NCI-H2081 treated with DMSO at 0.1 percent for 48 hours (cell line): Measurements from ENCODE around the gene NEDD4L.
"Not testable (repeated sequence)": the region's sequence is repeated elsewhere in the genome, so short reads cannot be mapped to it uniquely, and the experiment has no call there.

Experiments used
- DNase-seq: peaks from one replicate; lab custom pipeline; 2025; lab: John Stamatoyannopoulos, UW

Gene NEDD4L

GRCh38 chr18:58043491-58044369 lies at the start of gene NEDD4L:
Gene NEDD4L (plus strand): TSS chr18:58044226. CDS start chr18:58044661, 435 bp downstream.
- no peak for DNase-seq

DNA sequence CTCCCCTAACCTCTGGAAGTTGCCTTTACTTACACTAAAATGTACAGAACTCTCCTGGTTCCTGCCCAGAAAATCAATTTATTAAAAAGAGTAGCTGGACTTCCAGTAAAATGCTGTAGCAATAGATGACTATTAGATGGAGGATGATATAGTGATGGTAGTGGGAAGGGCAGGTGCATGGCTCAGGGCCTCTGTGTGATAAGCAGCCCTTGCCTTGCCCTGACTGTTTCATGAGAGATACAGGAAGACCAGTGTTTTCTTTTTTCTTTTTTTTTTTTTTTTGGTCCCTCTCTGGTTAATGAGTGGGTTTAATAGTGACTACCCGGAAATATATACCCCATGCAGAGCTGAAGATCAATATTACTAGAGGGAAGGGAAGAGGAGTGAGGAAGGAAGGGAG lies 48.7 kb upstream of the NEDD4L start:
- no peak for DNase-seq

GRCh38 chr18:57996894-57997293 lies 47.1 kb upstream of the NEDD4L start:
- not testable (repeated sequence) for DNase-seq

GRCh38 chr18:57997820-57998219 lies 46.2 kb upstream of the NEDD4L start:
- no peak for DNase-seq

DNA sequence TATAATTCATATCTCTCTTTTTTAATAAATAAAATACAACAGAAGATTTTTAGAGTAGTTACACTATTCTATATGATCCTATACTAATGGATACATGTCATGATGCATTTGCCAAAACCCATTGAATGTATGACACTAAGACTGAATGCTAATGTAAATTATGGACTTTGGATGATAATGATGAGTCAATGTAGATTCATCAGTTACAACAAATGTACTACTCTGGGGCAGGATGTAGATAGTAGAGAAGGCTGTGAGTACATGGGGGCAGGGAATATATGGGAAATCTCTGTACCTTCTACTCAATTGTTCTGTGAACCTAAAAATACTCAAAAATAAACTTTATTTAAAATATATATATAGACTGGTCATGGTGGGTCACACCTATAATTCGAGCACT lies 45.6 kb upstream of the NEDD4L start:
- DNase-seq = no peak

GRCh38 chr18:58004317-58004716 lies 39.7 kb upstream of the NEDD4L start:
- DNase-seq = no peak

GRCh38 chr18:58005011-58005410 lies 39.0 kb upstream of the NEDD4L start:
- DNase-seq = no peak

GRCh38 chr18:58005885-58006523 lies 38.0 kb upstream of the NEDD4L start:
- DNase-seq = no peak

GRCh38 chr18:58009166-58009565 lies 34.9 kb upstream of the NEDD4L start:
- no peak for DNase-seq

GRCh38 chr18:58010265-58010664 lies 33.8 kb upstream of the NEDD4L start:
- DNase-seq = no peak

- DNase-seq = no peak
Measured at GRCh38 chr18:58012356-58012755, 31.7 kb upstream of the NEDD4L start.

- DNase-seq = no peak
Measured at GRCh38 chr18:58013241-58014211, 30.5 kb upstream of the NEDD4L start.

GRCh38 chr18:58015065-58015780 lies 28.8 kb upstream of the NEDD4L start:
- DNase-seq = no peak

- no peak for DNase-seq
Measured at GRCh38 chr18:58017267-58017666, 26.8 kb upstream of the NEDD4L start.

DNA sequence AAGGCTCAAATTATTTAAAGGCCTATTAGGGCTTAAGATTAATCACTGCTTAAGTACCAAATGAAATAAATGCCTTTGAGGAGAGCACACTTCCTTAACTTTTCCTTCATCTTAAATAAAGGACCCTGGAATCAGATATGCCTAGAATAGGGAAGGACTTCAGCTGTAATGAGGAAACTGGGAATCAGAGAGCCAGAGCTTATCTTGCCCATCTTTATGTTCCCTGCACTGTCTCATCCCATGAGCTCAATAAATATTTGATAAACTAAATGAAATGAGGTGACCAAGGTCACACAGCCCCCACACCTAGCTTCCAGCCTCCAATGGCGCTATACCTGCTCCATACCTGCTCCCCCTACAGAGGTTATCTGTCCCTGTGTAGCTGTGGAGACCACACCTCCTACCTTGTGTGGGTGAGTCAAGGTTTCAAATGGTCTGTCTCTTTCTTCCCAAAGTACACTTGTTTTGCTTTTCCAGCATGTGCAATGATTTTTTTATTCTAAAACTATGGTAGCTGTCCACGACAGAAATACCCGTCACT lies 23.4 kb upstream of the NEDD4L start:
- DNase-seq = no peak

DNA sequence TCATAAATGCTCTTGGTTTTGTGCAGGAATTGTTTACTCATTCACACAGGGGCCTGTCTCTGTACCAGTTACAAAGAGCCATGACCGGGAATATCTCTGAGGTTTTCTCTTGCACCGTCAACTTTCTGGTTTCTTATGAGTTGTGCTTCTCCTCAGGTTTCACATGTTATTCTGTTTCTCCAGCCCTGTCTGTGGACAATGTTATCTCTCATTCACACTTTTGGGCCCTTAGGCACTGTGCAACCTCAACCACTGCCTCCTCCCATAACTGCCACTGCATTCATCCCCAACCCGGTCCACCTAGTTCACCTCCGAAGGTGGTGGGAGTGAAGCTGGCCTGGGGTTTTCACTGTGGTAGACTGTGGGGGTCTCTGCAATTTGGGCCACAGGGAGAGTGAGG lies 22.5 kb upstream of the NEDD4L start:
- DNase-seq = no peak

DNA sequence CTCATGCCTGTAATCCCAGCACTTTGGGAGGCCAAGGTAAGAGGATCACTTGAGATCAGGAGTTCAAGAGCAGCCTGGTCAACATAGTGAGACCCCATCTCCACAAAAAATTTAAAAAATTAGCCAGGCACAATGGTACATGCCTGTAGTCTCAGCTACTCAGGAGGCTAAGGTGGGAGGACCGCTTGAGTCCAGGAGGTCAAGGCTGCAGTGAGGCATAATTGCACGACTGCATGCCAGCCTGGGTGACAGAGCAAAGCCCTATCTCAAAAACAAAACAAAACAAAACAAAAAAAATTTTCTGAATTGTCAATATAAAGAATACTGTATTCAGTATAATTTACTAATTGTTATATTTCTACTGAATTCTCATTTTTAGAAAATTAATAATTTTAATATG lies 20.9 kb upstream of the NEDD4L start:
- no peak for DNase-seq

DNA sequence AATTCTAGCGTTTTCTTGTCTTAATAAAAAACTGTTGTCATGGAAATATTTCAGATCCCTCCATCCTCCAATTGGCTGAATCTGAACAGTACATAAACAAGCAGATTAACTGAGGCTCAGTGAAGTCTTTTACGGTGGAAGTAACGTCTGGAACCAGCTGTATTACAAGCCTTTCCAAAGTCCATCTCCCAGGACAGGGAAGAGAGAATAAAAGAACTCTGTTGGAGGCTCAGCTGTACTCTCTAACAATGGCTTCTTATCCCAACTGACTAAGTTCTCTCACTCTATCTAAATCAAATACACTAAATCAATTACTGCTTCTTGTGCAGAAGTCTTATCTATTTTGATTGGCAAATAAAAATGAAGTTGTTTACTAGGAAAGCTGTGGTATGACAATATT lies 19.9 kb upstream of the NEDD4L start:
- no peak for DNase-seq

DNA sequence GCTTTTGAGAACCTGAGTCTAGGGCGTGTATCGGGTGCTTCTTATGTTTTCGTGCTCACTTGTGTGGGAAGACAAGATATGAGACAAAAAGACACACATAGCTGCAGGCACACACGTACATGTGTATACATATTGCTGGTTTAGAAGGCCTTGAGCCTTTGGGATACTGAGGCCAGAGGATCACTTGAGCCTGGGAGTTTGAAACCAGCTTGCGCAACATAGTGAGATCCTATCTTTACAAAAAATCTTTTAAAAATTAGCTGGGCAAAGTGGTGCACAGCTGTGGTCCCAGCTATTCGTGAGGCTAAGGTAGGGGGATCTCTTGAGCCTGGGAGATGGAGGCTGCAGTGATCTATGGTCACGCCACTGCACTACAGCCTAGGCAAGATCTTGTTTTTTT lies 18.8 kb upstream of the NEDD4L start:
- DNase-seq = no peak

GRCh38 chr18:58025733-58026132 lies 18.3 kb upstream of the NEDD4L start:
- no peak for DNase-seq

DNA sequence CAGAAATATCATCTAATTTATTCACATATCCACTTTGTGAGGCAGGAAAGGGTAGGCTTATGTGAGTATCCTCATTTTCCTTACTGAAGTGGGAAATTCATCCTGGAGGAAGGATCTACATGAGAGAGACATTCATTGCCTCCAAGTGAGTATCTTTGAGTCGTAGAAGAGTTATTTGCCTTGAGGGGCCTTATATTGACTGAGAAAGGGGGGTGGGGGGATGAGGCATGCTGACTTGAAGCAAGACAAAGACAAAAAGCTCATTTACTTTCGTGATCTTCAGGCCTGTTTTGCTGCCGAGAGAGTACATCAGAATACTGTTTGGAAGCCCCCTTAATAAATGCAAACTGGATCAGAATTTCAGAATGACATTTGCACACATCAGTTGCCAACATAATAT lies 17.6 kb upstream of the NEDD4L start:
- no peak for DNase-seq
